A673 (cell line): ENCODE results near the gene CFAP141. TPM values are rescaled to one million over a fixed set of nuclear protein-coding genes. Genes with fewer than 3 reads are reported as not detected.

Experiments used
- BruUV-seq: library from RNA; stranded (reverse); fragments of 400-500 nt; replicated peaks from 2 replicates; lab custom pipeline; 2021; lab: Mats Ljungman, UMichigan
- CTCF ChIA-PET: fragments of 300-600 bp; sonication (Branson Sonifier 250); formaldehyde crosslinking; loops from one replicate; lab custom pipeline; 2022; ENCODE audit warnings: antibody characterized with exemption; lab: Charles Lee
- POLR2A ChIA-PET: fragments of 300-600 bp; sonication (Branson Sonifier 250); formaldehyde crosslinking; loops from one replicate; lab custom pipeline; 2022; ENCODE audit warnings: antibody characterized with exemption; ENCODE audit not compliant: low non-redundant PET; lab: Charles Lee
- DNase-seq: peaks from one replicate; pipeline ENCODE4 v3.0.0-alpha.2; 2015; ENCODE audit warnings: low spot score
- H3K27ac ChIP-seq: fragments of 200-600 bp; sonication (generic); 2 replicates; pipeline ENCODE4 v1.5.1; 2016; ENCODE audit warnings: mixed run types, low read depth, mild to moderate bottlenecking, mixed read lengths, antibody characterized with exemption, low read length; ENCODE audit not compliant: poor library complexity, severe bottlenecking
- H3K27me3 ChIP-seq: fragments of 200-600 bp; sonication (generic); replicated peaks from 2 replicates; pipeline ENCODE4 v1.6.1; 2017; ENCODE audit warnings: mixed run types, low read depth, mild to moderate bottlenecking, mixed read lengths, antibody characterized with exemption, low read length; ENCODE audit not compliant: insufficient read depth, poor library complexity
- H3K36me3 ChIP-seq: fragments of 200-600 bp; sonication (generic); 2 replicates; pipeline ENCODE4 v1.6.1; 2016; ENCODE audit warnings: mixed run types, mild to moderate bottlenecking, mixed read lengths, antibody characterized with exemption, low read length; ENCODE audit not compliant: insufficient read depth, poor library complexity, severe bottlenecking
- H3K4me1 ChIP-seq: fragments of 200-600 bp; sonication (generic); 2 replicates; pipeline ENCODE4 v1.6.1; 2017; ENCODE audit warnings: mixed run types, mild to moderate bottlenecking, mixed read lengths, antibody characterized with exemption, low read length; ENCODE audit not compliant: insufficient read depth, poor library complexity, severe bottlenecking
- H3K4me3 ChIP-seq: fragments of 200-600 bp; sonication (generic); 2 replicates; pipeline ENCODE4 v1.5.1; 2016; ENCODE audit warnings: low read depth, mixed run types, mild to moderate bottlenecking, mixed read lengths, low read length; ENCODE audit not compliant: poor library complexity, severe bottlenecking
- H3K9me3 ChIP-seq: fragments of 200-600 bp; sonication (generic); 2 replicates; pipeline ENCODE4 v1.6.1; 2016; ENCODE audit warnings: mixed run types, low read depth, mild to moderate bottlenecking, mixed read lengths, antibody characterized with exemption, low read length; ENCODE audit not compliant: poor library complexity, severe bottlenecking
- CTCF ChIP-seq: fragments of 300-800, 200-600 bp; sonication (generic); conservative IDR thresholded peaks from 2 replicates; pipeline ENCODE4 v1.5.1; 2017; ENCODE audit warnings: low read depth, mild to moderate bottlenecking, antibody characterized with exemption, low read length, moderate library complexity, mixed read lengths
- EZH2 ChIP-seq: fragments of 200-600 bp; sonication (generic); IDR thresholded peaks from 2 replicates; pipeline ENCODE4 v1.6.1; 2017; ENCODE audit warnings: borderline replicate concordance, low read depth, mild to moderate bottlenecking, mixed read lengths, antibody characterized with exemption, low read length; ENCODE audit not compliant: poor library complexity, severe bottlenecking
- intact Hi-C: fragments of 100-400 bp; cut with micrococcal nuclease; formaldehyde crosslinking; loops from one replicate; pipeline ENCODE4 v1.10.0; 2022; ENCODE audit not compliant: unreplicated experiment
- total RNA-seq: library from RNA; stranded (reverse); gene quantifications from 2 replicates; pipeline ENCODE4 v1.2.3, GENCODE V29; 2021

The CFAP141 gene
- total RNA-seq, 1 experiment from 2014 or later: not detected

DNA sequence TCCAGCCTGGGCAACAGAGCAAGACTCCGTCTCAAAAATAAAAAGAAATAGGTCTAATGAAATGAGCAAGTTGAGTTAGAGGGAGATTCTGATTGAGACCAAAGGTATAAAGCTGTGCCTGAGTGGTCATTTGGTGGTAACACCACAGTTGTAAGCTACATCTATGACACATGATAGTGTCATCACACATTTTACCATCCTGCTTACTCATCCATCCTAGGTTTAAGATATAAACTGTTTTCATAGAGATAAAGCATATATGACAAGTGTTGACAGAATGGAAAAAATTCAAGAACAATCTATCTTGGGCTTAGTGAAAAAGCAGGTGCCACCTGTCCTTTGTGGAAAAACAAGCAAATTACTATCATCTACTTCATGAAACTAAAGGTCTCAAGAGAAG is 7.1 kb upstream of the CFAP141 start:
- TF ChIP-seq EZH2: no peak
- no peak for TF ChIP-seq CTCF
- Histone ChIP-seq H3K4me3 (no peak overlapping the region), H3K9me3 (no peaks in the 10 kb centered on the region), H3K27ac (no peak overlapping the region), H3K27me3 (no peaks in the 10 kb centered on the region), H3K36me3 (peaks cover 72% of the 10 kb centered on the region), H3K4me1 (no peaks in the 10 kb centered on the region)
- intact Hi-C loops: no loop called here
- ChIA-PET CTCF (no interaction called here), POLR2A (no interaction called here)
- DNase-seq: no peak
- BruUV-seq: no TSS peak

DNA sequence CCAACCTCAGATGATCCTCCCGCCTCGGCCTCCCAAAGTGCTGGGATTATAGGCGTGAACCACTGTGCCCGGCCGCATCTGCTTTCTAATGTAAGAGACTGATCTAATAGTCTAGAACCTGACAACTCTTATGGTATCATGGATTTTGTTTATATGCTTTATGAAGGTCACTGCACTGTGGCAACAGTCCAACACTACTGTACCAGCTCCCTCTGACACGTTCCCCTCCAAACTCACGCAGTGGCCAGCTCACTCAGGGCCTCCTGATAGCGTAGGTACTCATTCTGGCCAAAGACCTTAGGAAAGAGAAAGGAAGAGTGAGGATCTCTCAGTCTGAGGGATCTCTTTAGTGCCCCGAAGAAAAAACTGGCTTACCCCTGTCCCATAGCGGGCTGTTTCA is 6.0 kb upstream of the CFAP141 start:
- H3K36me3 ChIP-seq: peaks cover 71% of the 10 kb centered on the region
- intact Hi-C loops: no loop called here
- no peaks in the 10 kb centered on the region for H3K27me3 ChIP-seq
- no peak for TF ChIP-seq EZH2
- TF ChIP-seq CTCF: no peak
- no peaks in the 10 kb centered on the region for H3K4me1 ChIP-seq
- no peak for DNase-seq
- H3K9me3 ChIP-seq: no peaks in the 10 kb centered on the region
- ChIA-PET CTCF (interaction anchor here (1.2 kb wide), 1 partner anchor 13 kb away, joined by 13 read pairs; no protein-coding TSS in a partner anchor), POLR2A (no interaction called here)
- no peak overlapping the region for H3K4me3 ChIP-seq
- H3K27ac ChIP-seq: no peak overlapping the region
- no TSS peak for BruUV-seq

DNA sequence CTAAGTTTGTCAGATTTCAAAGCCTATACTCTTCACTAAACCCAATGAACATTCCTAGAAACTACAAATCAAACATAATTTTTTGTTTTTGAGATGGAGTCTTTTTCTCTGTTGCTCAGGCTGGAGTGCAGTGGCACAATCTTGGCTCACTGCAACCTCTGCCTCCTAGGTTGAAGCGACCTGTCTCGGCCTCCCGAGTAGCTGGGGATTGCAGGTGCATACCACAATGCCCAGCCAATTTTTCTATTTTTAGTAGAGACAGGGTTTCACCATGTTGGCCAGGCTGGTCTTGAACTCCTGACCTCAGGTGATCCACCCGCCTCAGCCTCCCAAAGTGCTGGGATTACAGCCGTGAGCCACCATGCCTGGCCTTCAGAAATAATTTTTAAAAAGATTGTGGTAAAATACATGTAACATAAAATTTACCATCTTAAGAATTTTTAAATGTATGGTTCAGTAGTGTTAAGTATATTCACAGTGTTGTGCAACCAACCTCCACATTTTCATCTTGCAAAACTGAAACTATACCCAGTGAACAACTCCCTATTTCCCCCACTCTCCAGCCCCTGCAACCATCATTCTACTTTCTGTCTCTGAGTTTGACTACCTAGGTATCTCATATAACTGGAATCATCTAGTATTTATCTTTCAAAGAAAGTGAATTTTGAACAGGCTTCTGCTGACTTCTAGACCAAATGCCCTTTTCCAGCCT is 2.7 kb upstream of the CFAP141 start:
- intact Hi-C loops: no loop called here
- ChIA-PET CTCF (no interaction called here), POLR2A (no interaction called here)
- Histone ChIP-seq H3K27me3 (no peaks in the 10 kb centered on the region), H3K27ac (no peak overlapping the region), H3K4me3 (no peak overlapping the region), H3K9me3 (no peaks in the 10 kb centered on the region), H3K4me1 (no peaks in the 10 kb centered on the region), H3K36me3 (peaks cover 72% of the 10 kb centered on the region)
- TF ChIP-seq EZH2: no peak
- TF ChIP-seq CTCF: no peak
- no TSS peak for BruUV-seq
- DNase-seq: no peak
